NCI-H446 treated with DMSO at 0.1 percent for 48 hours (cell line): ENCODE results near the gene PLXNA3.
"Not testable (repeated sequence)": the region's sequence is repeated elsewhere in the genome, so short reads cannot be mapped to it uniquely, and the experiment has no call there.

ENCODE experiments used
- DNase-seq: peaks from one replicate; lab custom pipeline; 2025; lab: John Stamatoyannopoulos, UW

The PLXNA3 gene

GRCh38 chrX:154478728-154479622, 20.9 kb downstream of the PLXNA3 start, which contains the start of gene LAGE3:
TSS of gene LAGE3 (minus strand) at chrX:154479281. CDS start at chrX:154478915, 366 bp downstream.
- peak; percentile 48 for DNase-seq

- no peak for DNase-seq
These were observed 23.1 kb downstream of the PLXNA3 start for GRCh38 chrX:154481195-154481594.

GRCh38 chrX:154481911-154482601, 24.0 kb downstream of the PLXNA3 start:
- no peak for DNase-seq

- no peak for DNase-seq
These were observed 24.7 kb downstream of the PLXNA3 start for GRCh38 chrX:154482786-154483185.

GRCh38 chrX:154483325-154483724, 25.2 kb downstream of the PLXNA3 start:
- DNase-seq, result no peak

- DNase-seq, result no peak
These were observed 26.4 kb downstream of the PLXNA3 start for GRCh38 chrX:154484255-154485149.

GRCh38 chrX:154485150-154486051, 27.3 kb downstream of the PLXNA3 start:
- no peak for DNase-seq

GRCh38 chrX:154486052-154486395, 27.9 kb downstream of the PLXNA3 start:
- no peak for DNase-seq

- peak; percentile 17 for DNase-seq
These were observed 28.5 kb downstream of the PLXNA3 start, which contains the start of gene UBL4A for GRCh38 chrX:154486396-154487207. TSS of gene UBL4A (minus strand) at chrX:154486615. CDS start at chrX:154486584, 31 bp downstream.

- DNase-seq, result no peak
These were observed 29.6 kb downstream of the PLXNA3 start for GRCh38 chrX:154487518-154488290.

GRCh38 chrX:154488336-154489075, 30.4 kb downstream of the PLXNA3 start:
- no peak for DNase-seq

- DNase-seq, result no peak
These were observed 31.1 kb downstream of the PLXNA3 start for GRCh38 chrX:154489182-154489581.

- DNase-seq, result peak; percentile 2
These were observed 31.9 kb downstream of the PLXNA3 start for GRCh38 chrX:154490021-154490413.

GRCh38 chrX:154490414-154491083, 32.5 kb downstream of the PLXNA3 start, which contains the start of gene SLC10A3:
TSS of gene SLC10A3 (minus strand) at chrX:154490629. CDS start at chrX:154488940, 1,689 bp downstream.
- peak; percentile 85 for DNase-seq

GRCh38 chrX:154494715-154495114, 36.6 kb downstream of the PLXNA3 start:
- DNase-seq, result no peak

GRCh38 chrX:154495472-154495922, 37.4 kb downstream of the PLXNA3 start:
- DNase-seq, result no peak

GRCh38 chrX:154496591-154497137, 38.6 kb downstream of the PLXNA3 start:
- DNase-seq, result not testable (repeated sequence)
